Suprapubic skin (tissue), 4 donors: ENCODE measurements around the gene PCDHAC2. TPM values are rescaled to one million over a fixed set of nuclear protein-coding genes. Genes with fewer than 3 reads are reported as not detected.

Source experiments
- DNase-seq, 2 donors: peaks; one replicate each; pipeline ENCODE4 v3.0.0-alpha.2; 2019; ENCODE audit warnings: low spot score in 2 of 2
- H3K27ac ChIP-seq: fragments of 200-600 bp; sonication (generic); one replicate; pipeline ENCODE4 v1.5.1; 2019
- H3K27me3 ChIP-seq: fragments of 200-600 bp; sonication (generic); one replicate; pipeline ENCODE4 v1.5.1; 2019
- H3K36me3 ChIP-seq: fragments of 200-600 bp; sonication (generic); one replicate; pipeline ENCODE4 v1.5.1; 2019
- H3K4me1 ChIP-seq: fragments of 200-600 bp; sonication (generic); one replicate; pipeline ENCODE4 v1.5.1; 2019
- H3K4me3 ChIP-seq: fragments of 200-600 bp; sonication (generic); one replicate; pipeline ENCODE4 v1.5.1; 2019; ENCODE audit warnings: mild to moderate bottlenecking
- H3K9me3 ChIP-seq: fragments of 200-600 bp; sonication (generic); one replicate; pipeline ENCODE4 v1.5.1; 2019
- EP300 ChIP-seq: sonication (generic); formaldehyde crosslinking; IDR thresholded peaks from one replicate; pipeline ENCODE4 v1.6.1; 2017; ENCODE audit warnings: antibody characterized with exemption
- POLR2A ChIP-seq, 2 donors: fragments of 450-650 bp; IDR thresholded peaks; one replicate each; pipeline ENCODE4 v1.6.1; 2017; ENCODE audit warnings: antibody characterized with exemption in 2 of 2, mild to moderate bottlenecking in 2 of 2, moderate library complexity in 2 of 2
- POLR2AphosphoS5 ChIP-seq, 3 donors: sonication (generic); formaldehyde crosslinking; IDR thresholded peaks; one replicate each; pipeline ENCODE4 v1.6.1; 2017; ENCODE audit warnings: antibody characterized with exemption in 3 of 3
- WGBS: methylation state at CpG from one replicate; pipeline ENCODE4 v1.1.5; 2018; 5-methylcytosine and 5-hydroxymethylcytosine counted together
- total RNA-seq, 4 donors: library from RNA; depleted of rRNA; stranded (reverse); fragments of >200 nt; gene quantifications; one replicate each; pipeline ENCODE4 v1.1.0, GENCODE V29; 2016
- TF ChIP-seq, protein P1 (sequence below), 2 donors: fragments of 200-600 bp in 1 of 2; fragments of 450-650 bp in 1 of 2; sonication (generic) in 1 of 2; IDR thresholded peaks; one replicate each; pipeline ENCODE4 v1.5.1; 2016 to 2019; ENCODE audit warnings: antibody characterized with exemption in 2 of 2, mild to moderate bottlenecking in 1 of 2, moderate library complexity in 1 of 2

The PCDHAC2 gene
- total RNA-seq, 4 donors from 2014 or later = 0.13 TPM; not detected in 3

DNA sequence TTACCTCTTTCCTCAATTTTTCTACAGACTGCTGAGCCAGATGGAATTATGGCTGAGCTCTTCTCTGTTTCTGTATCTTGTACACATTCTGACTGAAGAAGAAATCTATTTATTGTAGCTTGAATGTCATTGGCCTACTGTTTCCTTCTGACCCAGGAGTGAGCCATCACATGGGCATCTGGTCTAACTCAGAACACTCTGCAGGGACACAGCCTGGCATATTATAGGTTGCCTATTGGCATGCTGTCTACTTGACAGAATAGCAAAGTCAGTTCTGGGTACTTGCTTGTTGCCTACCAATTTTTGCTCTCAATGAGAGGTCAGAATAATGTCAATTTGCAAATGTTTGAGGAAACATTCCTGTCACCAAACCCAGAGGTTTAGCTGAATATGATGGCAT, 7.3 kb downstream of the PCDHAC2 start:
- no peaks in the 10 kb centered on the region for H3K9me3 ChIP-seq
- H3K27me3 ChIP-seq = no peaks in the 10 kb centered on the region
- no peak overlapping the region for H3K4me3 ChIP-seq
- H3K36me3 ChIP-seq = no peaks in the 10 kb centered on the region
- DNase-seq = no peak
- TF ChIP-seq, protein P1, sequence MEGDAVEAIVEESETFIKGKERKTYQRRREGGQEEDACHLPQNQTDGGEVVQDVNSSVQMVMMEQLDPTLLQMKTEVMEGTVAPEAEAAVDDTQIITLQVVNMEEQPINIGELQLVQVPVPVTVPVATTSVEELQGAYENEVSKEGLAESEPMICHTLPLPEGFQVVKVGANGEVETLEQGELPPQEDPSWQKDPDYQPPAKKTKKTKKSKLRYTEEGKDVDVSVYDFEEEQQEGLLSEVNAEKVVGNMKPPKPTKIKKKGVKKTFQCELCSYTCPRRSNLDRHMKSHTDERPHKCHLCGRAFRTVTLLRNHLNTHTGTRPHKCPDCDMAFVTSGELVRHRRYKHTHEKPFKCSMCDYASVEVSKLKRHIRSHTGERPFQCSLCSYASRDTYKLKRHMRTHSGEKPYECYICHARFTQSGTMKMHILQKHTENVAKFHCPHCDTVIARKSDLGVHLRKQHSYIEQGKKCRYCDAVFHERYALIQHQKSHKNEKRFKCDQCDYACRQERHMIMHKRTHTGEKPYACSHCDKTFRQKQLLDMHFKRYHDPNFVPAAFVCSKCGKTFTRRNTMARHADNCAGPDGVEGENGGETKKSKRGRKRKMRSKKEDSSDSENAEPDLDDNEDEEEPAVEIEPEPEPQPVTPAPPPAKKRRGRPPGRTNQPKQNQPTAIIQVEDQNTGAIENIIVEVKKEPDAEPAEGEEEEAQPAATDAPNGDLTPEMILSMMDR (IDR thresholded peaks at IDR 0.05) = no peak
- TF ChIP-seq POLR2A (IDR thresholded peaks at IDR 0.05) = no peak
- no peak for TF ChIP-seq POLR2AphosphoS5 (IDR thresholded peaks at IDR 0.05)
- TF ChIP-seq EP300 = no peak
- no peak overlapping the region for H3K27ac ChIP-seq
- H3K4me1 ChIP-seq = no peaks in the 10 kb centered on the region

- TF ChIP-seq EP300 (no peak), POLR2AphosphoS5 (IDR thresholded peaks at IDR 0.05) (no peak), POLR2A (IDR thresholded peaks at IDR 0.05) (no peak)
- TF ChIP-seq, protein P1 (IDR thresholded peaks at IDR 0.05) = no peak
- H3K27me3 ChIP-seq = no peaks in the 10 kb centered on the region
- no peaks in the 10 kb centered on the region for H3K9me3 ChIP-seq
- no peak overlapping the region for H3K27ac ChIP-seq
- no peak for DNase-seq
- H3K4me1 ChIP-seq = no peaks in the 10 kb centered on the region
- H3K4me3 ChIP-seq = no peak overlapping the region
- H3K36me3 ChIP-seq = no peaks in the 10 kb centered on the region
- 23% methylated on average over 3 of the region's 3 CpGs for WGBS
Observed at GRCh38 chr5:140977003-140977402, 10.7 kb downstream of the PCDHAC2 start.

- H3K9me3 ChIP-seq = no peaks in the 10 kb centered on the region
- H3K27me3 ChIP-seq = no peaks in the 10 kb centered on the region
- H3K27ac ChIP-seq = no peak overlapping the region
- H3K4me3 ChIP-seq = no peak overlapping the region
- no peaks in the 10 kb centered on the region for H3K36me3 ChIP-seq
- WGBS = 67% methylated on average over 2 of the region's 2 CpGs
- DNase-seq = no peak
- H3K4me1 ChIP-seq = no peaks in the 10 kb centered on the region
- TF ChIP-seq EP300 = no peak
- TF ChIP-seq POLR2AphosphoS5 (IDR thresholded peaks at IDR 0.05) = no peak
- no peak for TF ChIP-seq POLR2A (IDR thresholded peaks at IDR 0.05)
- TF ChIP-seq, protein P1 (IDR thresholded peaks at IDR 0.05) = no peak
Observed at GRCh38 chr5:140978260-140978659, 12.0 kb downstream of the PCDHAC2 start.

DNA sequence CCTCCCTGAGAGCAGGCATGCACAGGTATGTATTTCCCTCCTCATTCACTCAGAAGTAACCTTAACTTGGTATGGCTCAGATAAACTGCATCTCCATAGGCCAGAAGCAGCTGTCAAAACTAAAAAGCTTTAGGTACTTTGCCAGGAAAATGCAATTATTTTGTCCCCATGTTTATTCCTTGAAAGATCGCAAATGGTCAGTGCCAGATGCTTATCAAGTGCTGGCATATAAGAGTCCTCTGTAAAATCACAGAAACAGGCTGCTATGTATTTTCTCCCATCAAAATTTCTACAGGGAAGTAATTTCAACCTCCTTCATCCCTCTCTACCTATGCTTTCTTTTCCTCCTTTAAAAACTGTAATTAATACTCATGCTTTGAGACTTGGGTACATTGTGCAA, 12.7 kb downstream of the PCDHAC2 start:
- Histone ChIP-seq H3K4me3 (no peak overlapping the region), H3K4me1 (no peaks in the 10 kb centered on the region), H3K9me3 (no peaks in the 10 kb centered on the region), H3K36me3 (no peaks in the 10 kb centered on the region), H3K27ac (no peak overlapping the region), H3K27me3 (no peaks in the 10 kb centered on the region)
- 90% methylated on average over 1 of the region's 1 CpG for WGBS
- TF ChIP-seq EP300 = no peak
- TF ChIP-seq POLR2A (IDR thresholded peaks at IDR 0.05) = no peak
- no peak for DNase-seq

DNA sequence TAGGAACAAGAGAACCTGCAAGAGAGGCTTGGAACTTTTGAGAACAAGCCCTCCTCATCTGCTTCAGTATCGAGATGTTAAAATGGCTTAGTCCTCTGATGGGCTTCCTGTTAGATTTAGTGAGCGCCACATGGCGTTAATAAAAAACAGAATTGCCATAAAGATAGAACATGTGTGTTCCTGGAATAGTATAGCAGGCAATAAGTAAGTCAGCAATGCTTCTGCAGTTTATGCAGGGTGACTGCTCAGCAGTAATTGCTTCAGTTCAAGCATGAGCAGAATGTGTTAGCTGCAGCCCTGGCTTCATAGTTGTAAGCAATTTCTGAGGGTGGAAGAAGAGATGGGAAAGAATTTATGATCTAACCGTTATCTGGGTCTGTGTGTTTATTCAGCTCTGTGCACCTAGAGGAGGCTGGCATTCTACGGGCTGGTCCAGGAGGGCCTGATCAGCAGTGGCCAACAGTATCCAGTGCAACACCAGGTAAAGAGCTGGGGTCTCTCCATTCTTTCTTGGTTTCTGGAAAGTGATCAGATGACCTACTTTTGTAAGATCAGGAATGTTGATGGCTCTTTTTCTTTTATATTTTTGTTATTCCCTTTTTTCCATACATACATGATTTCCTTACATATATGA, 15.9 kb downstream of the PCDHAC2 start:
- no peaks in the 10 kb centered on the region for H3K27me3 ChIP-seq
- no peak for DNase-seq
- no peaks in the 10 kb centered on the region for H3K36me3 ChIP-seq
- H3K4me3 ChIP-seq = no peak overlapping the region
- TF ChIP-seq POLR2AphosphoS5 (IDR thresholded peaks at IDR 0.05) (no peak), EP300 (no peak), POLR2A (IDR thresholded peaks at IDR 0.05) (no peak)
- TF ChIP-seq, protein P1 (IDR thresholded peaks at IDR 0.05) = no peak
- H3K4me1 ChIP-seq = no peaks in the 10 kb centered on the region
- H3K27ac ChIP-seq = no peak overlapping the region
- WGBS = 66% methylated on average over 5 of the region's 5 CpGs
- no peaks in the 10 kb centered on the region for H3K9me3 ChIP-seq

DNA sequence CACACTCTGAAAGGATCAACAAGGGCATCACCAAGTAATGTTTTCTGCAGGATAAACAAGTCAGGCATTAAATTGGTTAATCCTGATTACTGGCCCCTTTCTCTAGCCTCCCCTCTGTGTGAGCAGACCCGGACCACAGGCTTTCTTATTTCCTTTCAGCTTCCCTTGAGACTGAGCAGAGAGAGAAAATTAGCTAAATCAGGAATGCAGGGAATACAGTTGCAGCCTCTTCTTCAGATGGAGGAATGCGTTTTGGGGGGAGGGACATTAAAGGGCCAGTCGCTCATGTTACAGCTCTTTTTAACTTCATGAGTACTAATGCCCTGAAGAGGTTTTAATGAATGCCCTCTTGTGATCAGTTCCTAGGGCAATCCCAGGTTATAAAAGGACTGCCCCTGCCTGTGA, 19.8 kb downstream of the PCDHAC2 start:
- H3K4me3 ChIP-seq = no peak overlapping the region
- no peak overlapping the region for H3K27ac ChIP-seq
- no peak for DNase-seq
- no peaks in the 10 kb centered on the region for H3K27me3 ChIP-seq
- H3K9me3 ChIP-seq = no peaks in the 10 kb centered on the region
- no peaks in the 10 kb centered on the region for H3K4me1 ChIP-seq
- no peak for TF ChIP-seq EP300
- TF ChIP-seq POLR2A (IDR thresholded peaks at IDR 0.05) = no peak
- 8% methylated on average over 3 of the region's 3 CpGs for WGBS
- no peaks in the 10 kb centered on the region for H3K36me3 ChIP-seq
